Colonic mucosa (tissue), 4 donors: ENCODE data around the gene CCM2. TPM values are rescaled to one million over a fixed set of nuclear protein-coding genes. Genes with fewer than 3 reads are reported as not detected.

Experiments
- DNase-seq: peaks from one replicate; pipeline ENCODE4 v3.0.0-alpha.2; 2020
- H3K27ac ChIP-seq: fragments of 200-600 bp; one replicate; pipeline ENCODE4 v1.8.0; 2021
- H3K27me3 ChIP-seq: fragments of 200-600 bp; one replicate; pipeline ENCODE4 v1.8.0; 2021
- H3K36me3 ChIP-seq: fragments of 200-600 bp; one replicate; pipeline ENCODE4 v1.8.0; 2021
- H3K4me1 ChIP-seq: fragments of 200-600 bp; one replicate; pipeline ENCODE4 v1.8.0; 2021; ENCODE audit warnings: mild to moderate bottlenecking
- H3K4me3 ChIP-seq: fragments of 200-600 bp; one replicate; pipeline ENCODE4 v1.8.0; 2021
- H3K9ac ChIP-seq, 2 donors: one replicate each; pipeline ENCODE4 v1.7.0; 2013; ENCODE audit warnings: control low read depth in 2 of 2, low read depth in 2 of 2, low read length in 2 of 2
- H3K9me3 ChIP-seq: fragments of 200-600 bp; one replicate; pipeline ENCODE4 v1.8.0; 2021
- intact Hi-C: fragments of 100-400 bp; cut with DNase I; formaldehyde crosslinking; loops from one replicate; pipeline ENCODE4 v1.14.1; 2022
- total RNA-seq, 2 donors: library from RNA; stranded (reverse); fragmentation: NEBNext Ultra II Directional in 1 of 2; extraction: Animal tissue kit (Norgen Biotek cat#: 25700) in 1 of 2; gene quantifications; one replicate each; pipeline ENCODE4 v1.2.1, GENCODE V29; 2021
- TF ChIP-seq, protein P1 (sequence below): fragments of 200-600 bp; IDR thresholded peaks from one replicate; pipeline ENCODE4 v1.8.0; 2022; ENCODE audit warnings: antibody characterized with exemption, mild to moderate bottlenecking
- donor health status: healthy.
- donor health status: DM: no; HTN: no; CAD: no.
- donor health status: DM: no; HTN: no; CAD: no.

CCM2 gene
- total RNA-seq, 2 donors from 2014 or later, result 34.8 to 38.0 TPM

DNA sequence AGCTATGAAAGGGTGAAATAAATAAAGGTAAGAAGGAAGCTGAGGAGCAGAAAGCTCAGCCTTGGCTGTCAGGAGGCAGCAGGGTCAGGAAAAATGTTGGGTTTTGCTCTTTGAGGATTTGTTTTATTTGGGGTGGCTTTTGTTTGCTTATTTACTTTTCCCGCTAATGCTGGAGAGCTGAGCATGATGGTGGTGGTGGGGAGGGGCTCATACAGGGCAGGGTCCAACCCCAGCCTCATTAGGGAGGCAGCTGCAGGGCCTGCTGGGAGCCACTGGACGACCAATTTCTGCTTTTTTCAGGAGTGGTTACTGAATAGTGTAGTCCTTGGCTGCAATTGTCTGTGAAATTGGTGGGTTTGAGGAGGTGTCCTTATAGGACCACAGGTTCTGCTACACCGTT lies 36.3 kb downstream of the CCM2 start:
- no peak for DNase-seq
- no peaks in the 10 kb centered on the region for H3K27me3 ChIP-seq
- no peaks in the 10 kb centered on the region for H3K36me3 ChIP-seq
- H3K27ac ChIP-seq, result no peak overlapping the region
- no peaks in the 10 kb centered on the region for H3K9me3 ChIP-seq
- H3K4me3 ChIP-seq, result no peak overlapping the region
- no peak overlapping the region for H3K9ac ChIP-seq
- TF ChIP-seq, protein P1, sequence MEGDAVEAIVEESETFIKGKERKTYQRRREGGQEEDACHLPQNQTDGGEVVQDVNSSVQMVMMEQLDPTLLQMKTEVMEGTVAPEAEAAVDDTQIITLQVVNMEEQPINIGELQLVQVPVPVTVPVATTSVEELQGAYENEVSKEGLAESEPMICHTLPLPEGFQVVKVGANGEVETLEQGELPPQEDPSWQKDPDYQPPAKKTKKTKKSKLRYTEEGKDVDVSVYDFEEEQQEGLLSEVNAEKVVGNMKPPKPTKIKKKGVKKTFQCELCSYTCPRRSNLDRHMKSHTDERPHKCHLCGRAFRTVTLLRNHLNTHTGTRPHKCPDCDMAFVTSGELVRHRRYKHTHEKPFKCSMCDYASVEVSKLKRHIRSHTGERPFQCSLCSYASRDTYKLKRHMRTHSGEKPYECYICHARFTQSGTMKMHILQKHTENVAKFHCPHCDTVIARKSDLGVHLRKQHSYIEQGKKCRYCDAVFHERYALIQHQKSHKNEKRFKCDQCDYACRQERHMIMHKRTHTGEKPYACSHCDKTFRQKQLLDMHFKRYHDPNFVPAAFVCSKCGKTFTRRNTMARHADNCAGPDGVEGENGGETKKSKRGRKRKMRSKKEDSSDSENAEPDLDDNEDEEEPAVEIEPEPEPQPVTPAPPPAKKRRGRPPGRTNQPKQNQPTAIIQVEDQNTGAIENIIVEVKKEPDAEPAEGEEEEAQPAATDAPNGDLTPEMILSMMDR, result no peak
- intact Hi-C loops, result no loop called here
- peaks cover 12% of the 10 kb centered on the region for H3K4me1 ChIP-seq

DNA sequence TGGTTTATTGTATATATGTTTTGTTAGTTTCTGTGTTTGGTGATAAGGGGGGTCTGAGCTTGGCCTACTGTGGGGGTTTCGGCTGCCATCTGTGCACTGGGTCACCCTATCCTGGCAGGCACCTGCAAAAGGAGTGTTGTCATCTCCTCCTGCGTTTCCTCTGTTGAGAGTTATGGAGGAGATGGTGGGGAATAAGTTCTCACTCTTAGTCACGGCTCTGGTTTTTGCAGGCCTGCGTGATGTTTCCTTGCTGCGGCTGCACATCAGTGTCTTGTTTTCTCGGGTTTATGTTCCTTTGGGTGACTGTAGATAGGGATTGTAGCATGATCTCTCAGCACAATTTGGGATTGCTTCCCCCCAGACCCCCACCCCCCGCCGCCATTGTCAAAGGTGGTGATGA lies 36.8 kb downstream of the CCM2 start:
- DNase-seq, result no peak
- no peak overlapping the region for H3K4me3 ChIP-seq
- intact Hi-C loops, result no loop called here
- no peaks in the 10 kb centered on the region for H3K27me3 ChIP-seq
- no peaks in the 10 kb centered on the region for H3K36me3 ChIP-seq
- TF ChIP-seq, protein P1, result no peak
- no peak overlapping the region for H3K27ac ChIP-seq
- H3K9ac ChIP-seq, result no peak overlapping the region
- no peaks in the 10 kb centered on the region for H3K9me3 ChIP-seq
- peaks cover 12% of the 10 kb centered on the region for H3K4me1 ChIP-seq

DNA sequence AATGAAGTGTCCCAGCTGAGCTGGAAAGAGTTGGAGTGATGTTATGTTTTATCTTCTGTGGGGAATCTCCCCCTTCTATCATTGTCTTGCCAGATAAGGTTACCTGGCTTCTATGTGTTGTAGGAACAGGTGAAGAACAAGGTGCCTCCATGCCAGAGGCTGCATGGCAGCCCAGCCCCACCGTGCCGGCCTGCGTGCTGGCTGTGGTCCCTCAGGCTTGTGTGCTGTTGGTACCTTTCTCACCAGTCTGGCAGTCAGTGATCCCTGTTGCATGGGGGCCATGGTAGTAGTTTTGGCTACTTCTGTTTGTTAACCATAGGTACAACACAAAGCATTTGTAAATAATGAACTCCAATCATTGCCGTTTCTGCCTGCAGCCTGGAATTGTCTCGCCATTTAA lies 37.9 kb downstream of the CCM2 start:
- Histone ChIP-seq H3K27ac (no peak overlapping the region), H3K9ac (no peak overlapping the region), H3K4me3 (no peak overlapping the region), H3K9me3 (no peaks in the 10 kb centered on the region), H3K27me3 (no peaks in the 10 kb centered on the region), H3K36me3 (no peaks in the 10 kb centered on the region), H3K4me1 (peaks cover 12% of the 10 kb centered on the region)
- TF ChIP-seq, protein P1, result no peak
- DNase-seq, result no peak
- intact Hi-C loops, result no loop called here

DNA sequence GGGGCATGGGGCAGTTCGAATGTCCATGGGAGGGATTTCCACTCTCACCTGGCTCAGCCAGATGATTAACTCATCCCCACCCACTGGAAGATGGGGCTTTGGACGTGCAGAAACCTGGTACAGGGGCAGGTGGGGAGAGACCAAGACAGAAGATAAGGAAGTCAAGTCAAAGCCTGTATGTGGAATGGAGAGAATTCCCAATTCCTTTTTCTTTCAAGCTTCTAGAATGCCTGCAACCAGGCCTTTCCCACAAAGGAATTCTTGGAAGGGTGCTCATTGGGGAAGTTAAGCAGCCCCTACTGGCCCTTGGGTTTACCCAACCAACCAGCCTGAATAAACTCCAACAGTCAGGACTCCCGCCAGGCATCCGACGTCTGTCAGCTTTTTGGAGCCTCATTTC lies 39.1 kb downstream of the CCM2 start:
- no peak overlapping the region for H3K27ac ChIP-seq
- TF ChIP-seq, protein P1, result no peak
- H3K4me1 ChIP-seq, result peaks cover 12% of the 10 kb centered on the region
- intact Hi-C loops, result no loop called here
- H3K4me3 ChIP-seq, result no peak overlapping the region
- H3K27me3 ChIP-seq, result no peaks in the 10 kb centered on the region
- H3K9me3 ChIP-seq, result no peaks in the 10 kb centered on the region
- H3K36me3 ChIP-seq, result no peaks in the 10 kb centered on the region
- DNase-seq, result no peak
- H3K9ac ChIP-seq, result no peak overlapping the region

DNA sequence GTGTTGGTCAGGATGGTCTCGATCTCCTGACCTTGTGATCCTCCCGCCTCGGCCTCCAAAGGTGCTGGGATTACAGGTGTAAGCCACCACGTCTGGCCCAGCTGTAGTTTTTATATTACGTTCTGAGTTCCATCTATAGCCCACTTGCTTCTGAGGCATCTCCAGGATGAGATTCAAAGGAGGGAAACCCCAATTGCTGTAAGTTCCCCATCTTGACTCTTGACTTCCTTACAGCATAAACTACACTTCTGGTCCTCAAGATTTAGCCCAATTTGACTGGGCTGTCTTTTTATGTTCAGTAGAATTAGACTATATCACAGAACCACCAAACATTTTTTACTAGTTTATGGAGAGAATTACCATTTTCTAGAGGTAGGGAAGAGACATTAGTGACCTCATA lies 44.3 kb downstream of the CCM2 start:
- DNase-seq, result no peak
- H3K4me3 ChIP-seq, result no peak overlapping the region
- H3K9ac ChIP-seq, result no peak overlapping the region
- H3K4me1 ChIP-seq, result no peaks in the 10 kb centered on the region
- no peaks in the 10 kb centered on the region for H3K36me3 ChIP-seq
- H3K27me3 ChIP-seq, result no peaks in the 10 kb centered on the region
- intact Hi-C loops, result no loop called here
- TF ChIP-seq, protein P1, result no peak
- H3K27ac ChIP-seq, result no peak overlapping the region
- no peaks in the 10 kb centered on the region for H3K9me3 ChIP-seq

DNA sequence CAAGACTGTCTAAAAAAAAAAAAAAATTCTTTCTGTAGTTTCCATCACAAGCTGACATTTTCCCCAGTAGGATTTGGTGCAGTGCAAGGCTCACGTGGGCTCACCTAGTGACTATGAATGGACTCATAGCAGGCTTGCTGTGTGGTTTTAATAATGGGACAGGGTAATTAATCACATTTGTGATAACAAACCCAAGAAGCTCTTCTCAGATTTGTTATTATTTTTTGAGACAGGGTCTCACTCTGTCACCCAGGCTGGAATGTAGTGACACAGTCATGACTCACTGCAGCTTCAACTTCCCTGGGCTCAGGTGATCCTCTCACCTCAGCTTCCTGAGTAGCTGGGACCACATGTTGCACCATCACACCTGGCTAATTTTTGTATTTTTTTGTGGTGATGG lies 48.7 kb downstream of the CCM2 start:
- H3K4me3 ChIP-seq, result no peak overlapping the region
- TF ChIP-seq, protein P1, result no peak
- no peak overlapping the region for H3K9ac ChIP-seq
- H3K27ac ChIP-seq, result no peak overlapping the region
- DNase-seq, result no peak
- intact Hi-C loops, result no loop called here
- H3K4me1 ChIP-seq, result no peaks in the 10 kb centered on the region
- H3K36me3 ChIP-seq, result no peaks in the 10 kb centered on the region
- no peaks in the 10 kb centered on the region for H3K9me3 ChIP-seq
- no peaks in the 10 kb centered on the region for H3K27me3 ChIP-seq
